ENCODE data around the gene ATP2C2. TPM values are rescaled to one million over a fixed set of nuclear protein-coding genes. Genes with fewer than 3 reads are reported as not detected.

Gene ATP2C2
- total RNA-seq, 1 experiment from 2014 or later, result 20.3 TPM

DNA sequence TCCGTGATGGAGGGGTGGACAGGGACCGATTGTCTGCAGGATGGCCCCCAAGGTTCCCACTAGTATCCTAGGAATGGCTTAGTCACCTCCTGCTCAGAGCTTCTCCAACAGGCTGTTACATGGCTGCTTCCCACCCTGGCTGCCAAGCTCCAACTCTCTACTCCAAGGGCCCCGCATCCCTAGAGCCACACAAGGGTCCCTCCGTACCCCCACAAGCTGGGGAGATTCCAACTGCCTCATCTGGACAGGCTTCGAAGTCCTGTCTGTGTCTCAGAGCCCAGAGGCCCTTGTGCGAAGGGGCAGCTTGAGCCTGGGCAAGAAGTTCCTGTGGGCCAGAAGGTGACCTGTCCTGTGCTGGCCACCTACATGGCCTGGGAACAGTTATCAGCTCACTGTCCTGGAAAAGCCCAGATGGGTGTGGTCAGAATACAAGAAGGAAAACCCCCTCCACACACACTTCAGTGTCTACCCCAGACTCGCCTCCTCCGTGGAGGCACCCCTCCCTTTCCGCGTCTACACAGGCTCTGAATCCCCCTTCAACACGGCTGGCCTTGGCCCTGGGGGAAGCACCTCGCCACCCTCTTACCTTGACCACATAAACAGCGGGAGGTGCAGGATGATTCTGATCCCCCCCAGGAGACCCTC lies 135.5 kb downstream of the ATP2C2 start:
- H3K9me2 ChIP-seq (ENCODE audit: insufficient read depth), result no peaks in the 10 kb centered on the region
- peaks cover 61 to 77% of the 10 kb centered on the region in 2 experiments for H3K4me1 ChIP-seq (ENCODE audit: control insufficient read depth in 1 of 2, insufficient read depth in 2 of 2, low read length in 2 of 2)
- no peaks in the 10 kb centered on the region for H3K9me3 ChIP-seq (ENCODE audit: control insufficient read depth in 1 of 2, insufficient read depth in 1 of 2, low read depth in 1 of 2, low read length in 2 of 2)
- peaks cover 0 to 9% of the 10 kb centered on the region in 2 experiments; a peak in 1 of 4 replicates for H3K36me3 ChIP-seq (ENCODE audit: control insufficient read depth in 1 of 2, insufficient read depth in 2 of 2, low read length in 2 of 2)
- H3K27me3 ChIP-seq (ENCODE audit: insufficient read depth, low read length), result no peaks in the 10 kb centered on the region
- H4K20me1 ChIP-seq (ENCODE audit: insufficient read depth), result no peaks in the 10 kb centered on the region
- ChIA-PET POLR2A (interaction anchor here (1.1 kb wide), 1 partner anchor 114 kb away, joined by 3 read pairs; the partner anchor contains the start of gene COTL1), CTCF (interaction anchor here (0.7 to 0.9 kb wide), 2 partner anchors 227 to 465 kb away, joined by 3 to 4 read pairs; no protein-coding TSS in a partner anchor), RAD21 (ENCODE audit: low non-redundant PET in 1 of 2, low total read pairs in 2 of 2, uncharacterized antibody in 2 of 2, unreplicated experiment in 2 of 2) (no interaction called here)
- no peak overlapping the region for H2AFZ ChIP-seq (ENCODE audit: low read depth, low read length, poor library complexity, severe bottlenecking)
- TF ChIP-seq, protein P1, sequence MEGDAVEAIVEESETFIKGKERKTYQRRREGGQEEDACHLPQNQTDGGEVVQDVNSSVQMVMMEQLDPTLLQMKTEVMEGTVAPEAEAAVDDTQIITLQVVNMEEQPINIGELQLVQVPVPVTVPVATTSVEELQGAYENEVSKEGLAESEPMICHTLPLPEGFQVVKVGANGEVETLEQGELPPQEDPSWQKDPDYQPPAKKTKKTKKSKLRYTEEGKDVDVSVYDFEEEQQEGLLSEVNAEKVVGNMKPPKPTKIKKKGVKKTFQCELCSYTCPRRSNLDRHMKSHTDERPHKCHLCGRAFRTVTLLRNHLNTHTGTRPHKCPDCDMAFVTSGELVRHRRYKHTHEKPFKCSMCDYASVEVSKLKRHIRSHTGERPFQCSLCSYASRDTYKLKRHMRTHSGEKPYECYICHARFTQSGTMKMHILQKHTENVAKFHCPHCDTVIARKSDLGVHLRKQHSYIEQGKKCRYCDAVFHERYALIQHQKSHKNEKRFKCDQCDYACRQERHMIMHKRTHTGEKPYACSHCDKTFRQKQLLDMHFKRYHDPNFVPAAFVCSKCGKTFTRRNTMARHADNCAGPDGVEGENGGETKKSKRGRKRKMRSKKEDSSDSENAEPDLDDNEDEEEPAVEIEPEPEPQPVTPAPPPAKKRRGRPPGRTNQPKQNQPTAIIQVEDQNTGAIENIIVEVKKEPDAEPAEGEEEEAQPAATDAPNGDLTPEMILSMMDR (IDR thresholded peaks at IDR 0.05 in 2 of 3, conservative IDR thresholded peaks at IDR 0.05 in 1 of 3; ENCODE audit: borderline replicate concordance in 1 of 3, insufficient read depth in 1 of 3, low read depth in 2 of 3, low read length in 2 of 3), result no peak
- TF ChIP-seq SP1 (IDR thresholded peaks at IDR 0.05; ENCODE audit: low read depth) (no peak), TCF7L2 (IDR thresholded peaks at IDR 0.05; ENCODE audit: borderline replicate concordance, extremely low read depth, insufficient read depth, insufficient read length) (no peak)
- TF ChIP-seq, protein P2, sequence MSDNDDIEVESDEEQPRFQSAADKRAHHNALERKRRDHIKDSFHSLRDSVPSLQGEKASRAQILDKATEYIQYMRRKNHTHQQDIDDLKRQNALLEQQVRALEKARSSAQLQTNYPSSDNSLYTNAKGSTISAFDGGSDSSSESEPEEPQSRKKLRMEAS (IDR thresholded peaks at IDR 0.05), result no peak
- TF ChIP-seq, protein P3, sequence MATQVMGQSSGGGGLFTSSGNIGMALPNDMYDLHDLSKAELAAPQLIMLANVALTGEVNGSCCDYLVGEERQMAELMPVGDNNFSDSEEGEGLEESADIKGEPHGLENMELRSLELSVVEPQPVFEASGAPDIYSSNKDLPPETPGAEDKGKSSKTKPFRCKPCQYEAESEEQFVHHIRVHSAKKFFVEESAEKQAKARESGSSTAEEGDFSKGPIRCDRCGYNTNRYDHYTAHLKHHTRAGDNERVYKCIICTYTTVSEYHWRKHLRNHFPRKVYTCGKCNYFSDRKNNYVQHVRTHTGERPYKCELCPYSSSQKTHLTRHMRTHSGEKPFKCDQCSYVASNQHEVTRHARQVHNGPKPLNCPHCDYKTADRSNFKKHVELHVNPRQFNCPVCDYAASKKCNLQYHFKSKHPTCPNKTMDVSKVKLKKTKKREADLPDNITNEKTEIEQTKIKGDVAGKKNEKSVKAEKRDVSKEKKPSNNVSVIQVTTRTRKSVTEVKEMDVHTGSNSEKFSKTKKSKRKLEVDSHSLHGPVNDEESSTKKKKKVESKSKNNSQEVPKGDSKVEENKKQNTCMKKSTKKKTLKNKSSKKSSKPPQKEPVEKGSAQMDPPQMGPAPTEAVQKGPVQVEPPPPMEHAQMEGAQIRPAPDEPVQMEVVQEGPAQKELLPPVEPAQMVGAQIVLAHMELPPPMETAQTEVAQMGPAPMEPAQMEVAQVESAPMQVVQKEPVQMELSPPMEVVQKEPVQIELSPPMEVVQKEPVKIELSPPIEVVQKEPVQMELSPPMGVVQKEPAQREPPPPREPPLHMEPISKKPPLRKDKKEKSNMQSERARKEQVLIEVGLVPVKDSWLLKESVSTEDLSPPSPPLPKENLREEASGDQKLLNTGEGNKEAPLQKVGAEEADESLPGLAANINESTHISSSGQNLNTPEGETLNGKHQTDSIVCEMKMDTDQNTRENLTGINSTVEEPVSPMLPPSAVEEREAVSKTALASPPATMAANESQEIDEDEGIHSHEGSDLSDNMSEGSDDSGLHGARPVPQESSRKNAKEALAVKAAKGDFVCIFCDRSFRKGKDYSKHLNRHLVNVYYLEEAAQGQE (IDR thresholded peaks at IDR 0.05; ENCODE audit: low read depth), result no peak
- H3K4me3 ChIP-seq (replicated peaks in 1 of 2; ENCODE audit: low read depth in 1 of 2, low read length in 2 of 2), result peak overlapping the region; percentile 88 to 98
- DNase-seq (ENCODE audit: low read depth, low spot score) (no peak), ATAC-seq (peak; percentile 1)
- intact Hi-C loops (cut with micrococcal nuclease), result loop anchor here (10.0 kb wide), 1 partner anchor 549 kb away; the partner anchor contains the start of gene OSGIN1
- peak overlapping the region; percentile 95 for H3K4me2 ChIP-seq (ENCODE audit: low read length)
- H3K9ac ChIP-seq (ENCODE audit: low read length), result peak overlapping the region; percentile 93
- no TSS peak for BruUV-seq (replicated peaks)
- H3K27ac ChIP-seq (ENCODE audit: low read depth, low read length), result peak overlapping the region; percentile 82; the same call in 1 of the 2 replicates
- peaks cover 32% of the 10 kb centered on the region for H3K79me2 ChIP-seq (ENCODE audit: insufficient read depth, low read length)

Data from HCT116 (cell line).